Colonic mucosa (tissue), 4 donors: Measurements from ENCODE around the gene ALDH1L1. TPM values are rescaled to one million over a fixed set of nuclear protein-coding genes. Genes with fewer than 3 reads are reported as not detected.
A peak's percentile ranks its signal among the peaks of the same experiment; 100 is the strongest.

ENCODE experiments used
- DNase-seq: peaks from one replicate; pipeline ENCODE4 v3.0.0-alpha.2; 2020
- H3K27ac ChIP-seq: fragments of 200-600 bp; one replicate; pipeline ENCODE4 v1.8.0; 2021
- H3K27me3 ChIP-seq: fragments of 200-600 bp; one replicate; pipeline ENCODE4 v1.8.0; 2021
- H3K36me3 ChIP-seq: fragments of 200-600 bp; one replicate; pipeline ENCODE4 v1.8.0; 2021
- H3K4me1 ChIP-seq: fragments of 200-600 bp; one replicate; pipeline ENCODE4 v1.8.0; 2021; ENCODE audit warnings: mild to moderate bottlenecking
- H3K4me3 ChIP-seq: fragments of 200-600 bp; one replicate; pipeline ENCODE4 v1.8.0; 2021
- H3K9ac ChIP-seq, 2 donors: one replicate each; pipeline ENCODE4 v1.7.0; 2013; ENCODE audit warnings: control low read depth in 2 of 2, low read depth in 2 of 2, low read length in 2 of 2
- H3K9me3 ChIP-seq: fragments of 200-600 bp; one replicate; pipeline ENCODE4 v1.8.0; 2021
- CTCF ChIP-seq: fragments of 200-600 bp; IDR thresholded peaks from one replicate; pipeline ENCODE4 v1.8.0; 2022; ENCODE audit warnings: antibody characterized with exemption, mild to moderate bottlenecking
- intact Hi-C: fragments of 100-400 bp; cut with DNase I; formaldehyde crosslinking; loops from one replicate; pipeline ENCODE4 v1.14.1; 2022
- total RNA-seq, 2 donors: library from RNA; stranded (reverse); fragmentation: NEBNext Ultra II Directional in 1 of 2; extraction: Animal tissue kit (Norgen Biotek cat#: 25700) in 1 of 2; gene quantifications; one replicate each; pipeline ENCODE4 v1.2.1, GENCODE V29; 2021
- donor health status: healthy.
- donor health status: DM: no; HTN: no; CAD: no.
- donor health status: DM: no; HTN: no; CAD: no.

Gene ALDH1L1
- total RNA-seq, 2 donors from 2014 or later: 15.3 to 25.6 TPM

- no peak overlapping the region for H3K9ac ChIP-seq
- intact Hi-C loops: no loop called here
- H3K27ac ChIP-seq: no peak overlapping the region
- no peak overlapping the region for H3K4me3 ChIP-seq
- no peaks in the 10 kb centered on the region for H3K36me3 ChIP-seq
- H3K4me1 ChIP-seq: no peaks in the 10 kb centered on the region
- no peaks in the 10 kb centered on the region for H3K27me3 ChIP-seq
- no peak for TF ChIP-seq CTCF
- no peaks in the 10 kb centered on the region for H3K9me3 ChIP-seq
- peak; percentile 5 for DNase-seq
These were observed 54.6 kb downstream of the ALDH1L1 start for GRCh38 chr3:126125781-126126251.

- DNase-seq: peak; percentile 10
- H3K4me1 ChIP-seq: no peaks in the 10 kb centered on the region
- no peak overlapping the region for H3K4me3 ChIP-seq
- H3K36me3 ChIP-seq: no peaks in the 10 kb centered on the region
- TF ChIP-seq CTCF: no peak
- no peak overlapping the region for H3K27ac ChIP-seq
- H3K9me3 ChIP-seq: no peaks in the 10 kb centered on the region
- no peak overlapping the region for H3K9ac ChIP-seq
- intact Hi-C loops: no loop called here
- H3K27me3 ChIP-seq: no peaks in the 10 kb centered on the region
These were observed 55.0 kb downstream of the ALDH1L1 start for GRCh38 chr3:126125341-126125740.

- DNase-seq: peak; percentile 9
These were observed 55.5 kb downstream of the ALDH1L1 start for GRCh38 chr3:126124896-126125295.

GRCh38 chr3:126124148-126124868 is 56.1 kb downstream of the ALDH1L1 start:
- Histone ChIP-seq H3K27ac (no peak overlapping the region), H3K9me3 (no peaks in the 10 kb centered on the region), H3K4me1 (no peaks in the 10 kb centered on the region), H3K36me3 (no peaks in the 10 kb centered on the region), H3K9ac (no peak overlapping the region), H3K4me3 (no peak overlapping the region), H3K27me3 (no peaks in the 10 kb centered on the region)
- TF ChIP-seq CTCF: no peak
- peak; percentile 13 for DNase-seq
- intact Hi-C loops: no loop called here

More at GRCh38 chr3:126124896-126125295, 55.5 kb downstream of the ALDH1L1 start:
- no peak for TF ChIP-seq CTCF
- intact Hi-C loops: no loop called here
- no peaks in the 10 kb centered on the region for H3K9me3 ChIP-seq
- no peak overlapping the region for H3K9ac ChIP-seq
- H3K4me3 ChIP-seq: no peak overlapping the region
- no peak overlapping the region for H3K27ac ChIP-seq
- no peaks in the 10 kb centered on the region for H3K36me3 ChIP-seq
- H3K4me1 ChIP-seq: no peaks in the 10 kb centered on the region
- H3K27me3 ChIP-seq: no peaks in the 10 kb centered on the region

GRCh38 chr3:126121632-126122031 is 58.8 kb downstream of the ALDH1L1 start:
- intact Hi-C loops: no loop called here
- TF ChIP-seq CTCF: no peak
- H3K4me3 ChIP-seq: no peak overlapping the region
- H3K4me1 ChIP-seq: no peaks in the 10 kb centered on the region
- DNase-seq: peak; percentile 11
- H3K9ac ChIP-seq: no peak overlapping the region
- H3K27me3 ChIP-seq: no peaks in the 10 kb centered on the region
- H3K9me3 ChIP-seq: no peaks in the 10 kb centered on the region
- no peaks in the 10 kb centered on the region for H3K36me3 ChIP-seq
- no peak overlapping the region for H3K27ac ChIP-seq
